Suprapubic skin (tissue), 4 donors: ENCODE measurements around the gene ZSCAN29.

Experiments used
- CTCF ChIP-seq, 2 donors: fragments of 200-600 bp in 1 of 2; fragments of 450-650 bp in 1 of 2; sonication (generic) in 1 of 2; IDR thresholded peaks; one replicate each; pipeline ENCODE4 v1.5.1; 2016 to 2019; ENCODE audit warnings: antibody characterized with exemption in 2 of 2, mild to moderate bottlenecking in 1 of 2, moderate library complexity in 1 of 2
- POLR2A ChIP-seq, 2 donors: fragments of 450-650 bp; IDR thresholded peaks; one replicate each; pipeline ENCODE4 v1.6.1; 2017; ENCODE audit warnings: antibody characterized with exemption in 2 of 2, mild to moderate bottlenecking in 2 of 2, moderate library complexity in 2 of 2
- POLR2AphosphoS5 ChIP-seq, 3 donors: sonication (generic); formaldehyde crosslinking; IDR thresholded peaks; one replicate each; pipeline ENCODE4 v1.6.1; 2017; ENCODE audit warnings: antibody characterized with exemption in 3 of 3

- TF ChIP-seq POLR2AphosphoS5 (IDR thresholded peaks at IDR 0.05) = no peak
- no peak for TF ChIP-seq POLR2A (IDR thresholded peaks at IDR 0.05)
- TF ChIP-seq CTCF (IDR thresholded peaks at IDR 0.05) = no peak
Observed at GRCh38 chr15:43325039-43325684, 45.7 kb downstream of the ZSCAN29 start.
